GM13977 (cell line): ENCODE data around the gene RIBC1.

ENCODE experiments used
- DNase-seq: peaks from one replicate; pipeline ENCODE4 v3.0.0; 2012; ENCODE audit warnings: low spot score
- CTCF ChIP-seq: IDR thresholded peaks from 2 replicates; pipeline ENCODE4 v1.5.1; 2012; ENCODE audit warnings: mild to moderate bottlenecking, control low read depth; ENCODE audit not compliant: insufficient read depth; ENCODE audit errors: extremely low read depth, missing control alignments
- in situ Hi-C: fragments of 300-500 bp; cut with MboI; formaldehyde crosslinking; loops from one replicate; pipeline ENCODE4 v1.12.0; 2022; ENCODE audit warnings: low sequenced_read_pairs, low pct_unique_long_range_greater_than_20kb, mixed read lengths, inconsistent platforms; ENCODE audit not compliant: unreplicated experiment

Gene RIBC1

GRCh38 chrX:53379008-53379710 is 43.5 kb upstream of the RIBC1 start:
- in situ Hi-C loops: no loop called here

GRCh38 chrX:53379747-53380146 is 42.9 kb upstream of the RIBC1 start:
- TF ChIP-seq CTCF: no peak
- no peak for DNase-seq
- in situ Hi-C loops: no loop called here

More at GRCh38 chrX:53379008-53379710, 43.5 kb upstream of the RIBC1 start:
- DNase-seq: no peak
- TF ChIP-seq CTCF: no peak

- DNase-seq: no peak
- TF ChIP-seq CTCF: no peak
- in situ Hi-C loops: no loop called here
Measured at GRCh38 chrX:53383376-53384076, 39.1 kb upstream of the RIBC1 start.

- TF ChIP-seq CTCF: no peak
- DNase-seq: no peak
- in situ Hi-C loops: no loop called here
Measured at GRCh38 chrX:53395605-53396298, 26.9 kb upstream of the RIBC1 start.

GRCh38 chrX:53398216-53398615 is 24.5 kb upstream of the RIBC1 start:
- TF ChIP-seq CTCF: no peak
- in situ Hi-C loops: no loop called here
- DNase-seq: no peak

GRCh38 chrX:53403535-53403934 is 19.1 kb upstream of the RIBC1 start:
- TF ChIP-seq CTCF: no peak
- in situ Hi-C loops: no loop called here
- DNase-seq: no peak
